Breast epithelium (tissue), 3 donors: ENCODE data around the gene NUP98.

ENCODE experiments used
- CTCF ChIP-seq, 3 donors: fragments of 450-650 bp; IDR thresholded peaks; one replicate each; pipeline ENCODE4 v1.5.1; 2016 to 2017; ENCODE audit warnings: antibody characterized with exemption in 3 of 3, mild to moderate bottlenecking in 3 of 3, moderate library complexity in 3 of 3
- POLR2A ChIP-seq: fragments of 450-650 bp; IDR thresholded peaks from one replicate; pipeline ENCODE4 v1.6.1; 2016; ENCODE audit warnings: antibody characterized with exemption, mild to moderate bottlenecking, moderate library complexity

GRCh38 chr11:3637201-3637600 lies 160.2 kb downstream of the NUP98 start:
- no peak for TF ChIP-seq CTCF (IDR thresholded peaks at IDR 0.05)
- no peak for TF ChIP-seq POLR2A
